HepG2 (cell line): Measurements from ENCODE around the gene NUFIP2. TPM values are rescaled to one million over a fixed set of nuclear protein-coding genes. Genes with fewer than 3 reads are reported as not detected.

Source experiments
- BCL3 ChIP-seq: sonication (generic); formaldehyde crosslinking; IDR thresholded peaks from 2 replicates; pipeline ENCODE4 v1.5.1; 2020; ENCODE audit warnings: mild to moderate bottlenecking, missing genetic modification reagents, moderate library complexity
- CHCHD3 ChIP-seq: sonication (generic); formaldehyde crosslinking; IDR thresholded peaks from 2 replicates; pipeline ENCODE4 v1.8.0; 2022; ENCODE audit warnings: mild to moderate bottlenecking, missing genetic modification reagents, moderate library complexity
- HNRNPLL ChIP-seq: fragments of 200-400 bp; formaldehyde crosslinking; IDR thresholded peaks from 2 replicates; pipeline ENCODE4 v1.6.1; 2017; ENCODE audit warnings: mild to moderate bottlenecking, low read depth, low read length; ENCODE audit not compliant: poor library complexity, severe bottlenecking
- JUN ChIP-seq: sonication (generic); formaldehyde crosslinking; IDR thresholded peaks from 2 replicates; pipeline ENCODE4 v1.4.0; 2020; ENCODE audit warnings: mild to moderate bottlenecking, missing genetic modification reagents
- KLF13 ChIP-seq: sonication (generic); formaldehyde crosslinking; IDR thresholded peaks from 2 replicates; pipeline ENCODE4 v1.4.0; 2020; ENCODE audit warnings: mild to moderate bottlenecking, missing genetic modification reagents
- MED13 ChIP-seq: sonication (generic); formaldehyde crosslinking; IDR thresholded peaks from 2 replicates; pipeline ENCODE4 v1.5.0; 2020; ENCODE audit warnings: missing genetic modification reagents
- MLXIP ChIP-seq: sonication (generic); formaldehyde crosslinking; IDR thresholded peaks from 2 replicates; pipeline ENCODE4 v1.9.0; 2021; ENCODE audit warnings: missing genetic modification reagents, borderline replicate concordance
- PAWR ChIP-seq: sonication (generic); formaldehyde crosslinking; IDR thresholded peaks from 2 replicates; pipeline ENCODE4 v1.4.0; 2020; ENCODE audit warnings: missing genetic modification reagents, mild to moderate bottlenecking, borderline replicate concordance
- PLSCR1 ChIP-seq: sonication (generic); formaldehyde crosslinking; IDR thresholded peaks from 2 replicates; pipeline ENCODE4 v1.5.0; 2020; ENCODE audit warnings: missing genetic modification reagents, mild to moderate bottlenecking, borderline replicate concordance
- RBAK ChIP-seq: sonication (generic); formaldehyde crosslinking; IDR thresholded peaks from 2 replicates; pipeline ENCODE4 v1.5.1; 2020; ENCODE audit warnings: mild to moderate bottlenecking, missing genetic modification reagents
- RNF219 ChIP-seq: sonication (generic); formaldehyde crosslinking; IDR thresholded peaks from 2 replicates; pipeline ENCODE4 v1.5.0; 2020; ENCODE audit warnings: mild to moderate bottlenecking, missing genetic modification reagents
- SETDB1 ChIP-seq: sonication (generic); formaldehyde crosslinking; IDR thresholded peaks from 2 replicates; pipeline ENCODE4 v1.5.1; 2020; ENCODE audit warnings: missing genetic modification reagents, mild to moderate bottlenecking, borderline replicate concordance
- SYNCRIP ChIP-seq: fragments of 200-400 bp; formaldehyde crosslinking; IDR thresholded peaks from 2 replicates; pipeline ENCODE4 v1.6.1; 2018; ENCODE audit warnings: mild to moderate bottlenecking, low read depth, low read length; ENCODE audit not compliant: insufficient read depth
- TARDBP ChIP-seq: sonication (generic); formaldehyde crosslinking; IDR thresholded peaks from 2 replicates; pipeline ENCODE4 v1.8.0; 2022; ENCODE audit warnings: mild to moderate bottlenecking, missing genetic modification reagents
- TP53 ChIP-seq: sonication (generic); formaldehyde crosslinking; conservative IDR thresholded peaks from 2 replicates; pipeline ENCODE4 v1.4.0; 2020; ENCODE audit warnings: missing genetic modification reagents
- ZNF580 ChIP-seq: IDR thresholded peaks from 2 replicates; pipeline ENCODE4 v1.6.1; 2016; ENCODE audit warnings: low read depth, borderline replicate concordance
- ZXDC ChIP-seq: sonication (generic); formaldehyde crosslinking; IDR thresholded peaks from 2 replicates; pipeline ENCODE4 v1.5.0; 2020; ENCODE audit warnings: mild to moderate bottlenecking, missing genetic modification reagents
- polyA plus RNA-seq, 8 experiments: library from polyadenylated mRNA; depleted of rRNA in 3 of 8; stranded (reverse) in 7 of 8; unstranded in 1 of 8; fragments of >200 nt; fragmentation: Illumina TruSeq in 4 of 8; extraction: Trizol in 4 of 8; gene quantifications; 2 replicates each; pipeline versions ENCODE4 v1.2.1 to v1.2.3, GENCODE V29; 2011 to 2016; ENCODE audit warnings: low read depth in 4 of 8, missing spikeins in 1 of 8, mixed read lengths in 1 of 8; ENCODE audit not compliant: insufficient read depth in 1 of 8
- total RNA-seq, 5 experiments: library from RNA; depleted of rRNA; stranded (reverse); fragments of >200 nt; fragmentation: Illumina TruSeq; extraction: Trizol; gene quantifications; 2 replicates each; pipeline ENCODE4 v1.2.3, GENCODE V29; 2016; ENCODE audit warnings: low read depth in 1 of 5

Gene NUFIP2
- total and polyA plus RNA-seq, 2 of the 13 experiments (the other 11 are each of a cell fraction or from before 2014, with no cell fraction given) = 10.3 to 30.8 TPM

- TF ChIP-seq RBAK (CRISPR knock-in tag) = no peak
- TF ChIP-seq ZNF580 (CRISPR knock-in tag) = peak; percentile 82; the same call in 1 of the 2 replicates
- no peak for TF ChIP-seq RNF219 (CRISPR knock-in tag)
- TF ChIP-seq PAWR = no peak
- peak; percentile 17; the same call in 1 of the 2 replicates for TF ChIP-seq JUN (CRISPR knock-in tag)
- no peak for TF ChIP-seq MLXIP
- TF ChIP-seq HNRNPLL = peak; percentile 89
- no peak for TF ChIP-seq PLSCR1
- no peak for TF ChIP-seq MED13 (CRISPR knock-in tag)
- TF ChIP-seq SYNCRIP = no peak
- TF ChIP-seq CHCHD3 = no peak
- peak; percentile 89; the same call in 1 of the 2 replicates for TF ChIP-seq BCL3
- TF ChIP-seq TARDBP (CRISPR knock-in tag) = peak; percentile 88
- TF ChIP-seq SETDB1 (CRISPR knock-in tag) = no peak
- TF ChIP-seq ZXDC (CRISPR knock-in tag) = peak; percentile 41; the same call in 1 of the 2 replicates
- TF ChIP-seq TP53 (CRISPR knock-in tag) = no peak
- peak; percentile 83; the same call in 1 of the 2 replicates for TF ChIP-seq KLF13 (CRISPR knock-in tag)
Measured at GRCh38 chr17:29293890-29294579, at the start of gene NUFIP2 (continued).
